ENCODE measurements around the gene ME2. TPM values are rescaled to one million over a fixed set of nuclear protein-coding genes. Genes with fewer than 3 reads are reported as not detected.
"Not testable (repeated sequence)": the region's sequence is repeated elsewhere in the genome, so short reads cannot be mapped to it uniquely, and the experiment has no call there.

The ME2 gene
- total RNA-seq, 1 donor from 2014 or later: 88.2 TPM

GRCh38 chr18:50898919-50899318 lies 20.0 kb downstream of the ME2 start:
- no peak for ATAC-seq
- no peak for DNase-seq (ENCODE audit: missing footprints)
- intact Hi-C loops (cut with DNase I): no loop called here

GRCh38 chr18:50902797-50903196 lies 23.9 kb downstream of the ME2 start:
- ATAC-seq (no peak), DNase-seq (ENCODE audit: missing footprints) (no peak)
- intact Hi-C loops (cut with DNase I): no loop called here

- ATAC-seq: no peak
- intact Hi-C loops (cut with DNase I): no loop called here
- no peak for DNase-seq (ENCODE audit: missing footprints)
These were observed 27.9 kb downstream of the ME2 start for GRCh38 chr18:50906843-50907242.

- intact Hi-C loops (cut with DNase I): no loop called here
These were observed 30.3 kb downstream of the ME2 start for GRCh38 chr18:50909261-50909660.

GRCh38 chr18:50911006-50911405 lies 32.1 kb downstream of the ME2 start:
- ATAC-seq: no peak
- intact Hi-C loops (cut with DNase I): no loop called here
- no peak for DNase-seq (ENCODE audit: missing footprints)

More at GRCh38 chr18:50909261-50909660, 30.3 kb downstream of the ME2 start:
- ATAC-seq (no peak), DNase-seq (ENCODE audit: missing footprints) (no peak)

- ATAC-seq (no peak), DNase-seq (ENCODE audit: missing footprints) (no peak)
- intact Hi-C loops (cut with DNase I): no loop called here
These were observed 38.1 kb downstream of the ME2 start for GRCh38 chr18:50917021-50917420.

- intact Hi-C loops (cut with DNase I): no loop called here
- no peak for ATAC-seq
- DNase-seq (ENCODE audit: missing footprints): no peak
These were observed 39.2 kb downstream of the ME2 start for GRCh38 chr18:50918153-50918552.

GRCh38 chr18:50924372-50924771 lies 45.5 kb downstream of the ME2 start:
- ATAC-seq (no peak), DNase-seq (ENCODE audit: missing footprints) (no peak)
- intact Hi-C loops (cut with DNase I): no loop called here

GRCh38 chr18:50926521-50926920 lies 47.6 kb downstream of the ME2 start:
- intact Hi-C loops (cut with DNase I): no loop called here
- ATAC-seq (no peak), DNase-seq (ENCODE audit: missing footprints) (no peak)

GRCh38 chr18:50928551-50928950 lies 49.6 kb downstream of the ME2 start:
- no peak for ATAC-seq
- intact Hi-C loops (cut with DNase I): no loop called here
- no peak for DNase-seq (ENCODE audit: missing footprints)

- DNase-seq (ENCODE audit: missing footprints): no peak
- ATAC-seq: no peak
- intact Hi-C loops (cut with DNase I): no loop called here
These were observed 54.8 kb downstream of the ME2 start for GRCh38 chr18:50933684-50934083.

- intact Hi-C loops (cut with DNase I): no loop called here
- no peak for DNase-seq (ENCODE audit: missing footprints)
- no peak for ATAC-seq
These were observed 55.8 kb downstream of the ME2 start for GRCh38 chr18:50934545-50935211.

- DNase-seq (ENCODE audit: missing footprints) (no peak), ATAC-seq (no peak)
- intact Hi-C loops (cut with DNase I): no loop called here
These were observed 56.7 kb downstream of the ME2 start for GRCh38 chr18:50935493-50936191.

GRCh38 chr18:50937183-50937582 lies 58.3 kb downstream of the ME2 start:
- DNase-seq (ENCODE audit: missing footprints) (no peak), ATAC-seq (no peak)
- intact Hi-C loops (cut with DNase I): no loop called here

GRCh38 chr18:50938912-50939311 lies 60.0 kb downstream of the ME2 start:
- intact Hi-C loops (cut with DNase I): no loop called here
- no peak for ATAC-seq

GRCh38 chr18:50944245-50944932 lies 65.5 kb downstream of the ME2 start:
- intact Hi-C loops (cut with DNase I): no loop called here
- ATAC-seq: peak; percentile 72
- DNase-seq (ENCODE audit: missing footprints): no peak

More at GRCh38 chr18:50938912-50939311, 60.0 kb downstream of the ME2 start:
- no peak for DNase-seq (ENCODE audit: missing footprints)

- DNase-seq (ENCODE audit: missing footprints); intact Hi-C loops (cut with DNase I); ATAC-seq: not testable (repeated sequence)
These were observed 67.0 kb downstream of the ME2 start for GRCh38 chr18:50945918-50946317.

- intact Hi-C loops (cut with DNase I): no loop called here
- ATAC-seq (no peak), DNase-seq (ENCODE audit: missing footprints) (no peak)
These were observed 69.0 kb downstream of the ME2 start for GRCh38 chr18:50947899-50948298.

- intact Hi-C loops (cut with DNase I): no loop called here
These were observed 70.3 kb downstream of the ME2 start for GRCh38 chr18:50949185-50949584.

GRCh38 chr18:50950626-50951025 lies 71.7 kb downstream of the ME2 start:
- intact Hi-C loops (cut with DNase I): no loop called here
- no peak for ATAC-seq
- DNase-seq (ENCODE audit: missing footprints): no peak

More at GRCh38 chr18:50949185-50949584, 70.3 kb downstream of the ME2 start:
- DNase-seq (ENCODE audit: missing footprints): no peak
- ATAC-seq: no peak
